GM19467 (cell line): ENCODE data around the gene RNF41.

Experiments
- ATAC-seq: cut with Tn5 transposase; IDR thresholded peaks from one replicate; pipeline ENCODE4 v1.9.1; 2021; ENCODE audit warnings: mild to moderate bottlenecking, moderate library complexity; ENCODE audit not compliant: unreplicated experiment

RNF41 gene

GRCh38 chr12:56154818-56155217 lies 66.9 kb downstream of the RNF41 start:
- ATAC-seq, result no peak

- no peak for ATAC-seq
Measured at GRCh38 chr12:56154246-56154771, 67.4 kb downstream of the RNF41 start.

GRCh38 chr12:56153678-56154065 lies 68.0 kb downstream of the RNF41 start:
- no peak for ATAC-seq

GRCh38 chr12:56152756-56153677 lies 68.7 kb downstream of the RNF41 start:
- no peak for ATAC-seq
